Stimulated activated naive B cell treated with anti-CD40 and anti-IgM and Interleukin-4, amounts not matched to agents 10 μg/mL and 1 μg/mL and 100 μg/mL, for 72 hours (primary cell): Measurements from ENCODE around the gene GAB2.
"Not testable (repeated sequence)": the region's sequence is repeated elsewhere in the genome, so short reads cannot be mapped to it uniquely, and the experiment has no call there.

Experiments used
- ATAC-seq, 2 donors: fragments of 150-1000 bp; cut with Tn5 transposase; replicated peaks; 2 replicates each; pipeline ENCODE4 v1.10.0; 2021; ENCODE audit warnings: moderate library complexity in 1 of 2
- DNase-seq: peaks from one replicate; pipeline ENCODE4 v3.0.0; 2021
- H3K27ac Mint-ChIP-seq: one replicate; pipeline ENCODE4 v1.8.0; 2022; ENCODE audit warnings: mild to moderate bottlenecking, mixed read lengths
- H3K27me3 Mint-ChIP-seq, 2 donors: one replicate each; pipeline ENCODE4 v1.8.0; 2022; ENCODE audit warnings: mixed read lengths in 2 of 2
- H3K36me3 Mint-ChIP-seq, 2 donors: one replicate each; pipeline ENCODE4 v1.8.0; 2022; ENCODE audit warnings: mixed read lengths in 2 of 2, mild to moderate bottlenecking in 1 of 2
- H3K4me1 Mint-ChIP-seq, 2 donors: one replicate each; pipeline ENCODE4 v1.8.0; 2022; ENCODE audit warnings: mixed read lengths in 2 of 2, mild to moderate bottlenecking in 1 of 2
- H3K4me3 Mint-ChIP-seq, 2 donors: one replicate each; pipeline ENCODE4 v1.8.0; 2022; ENCODE audit warnings: mild to moderate bottlenecking in 2 of 2, mixed read lengths in 2 of 2, moderate library complexity in 1 of 2
- H3K9me3 Mint-ChIP-seq, 2 donors: one replicate each; pipeline ENCODE4 v1.8.0; 2022; ENCODE audit warnings: mixed read lengths in 2 of 2, mild to moderate bottlenecking in 1 of 2

Gene GAB2

GRCh38 chr11:78223320-78223954, 194.2 kb downstream of the GAB2 start:
- Mint-ChIP-seq H3K36me3 (peaks cover 38 to 44% of the 10 kb centered on the region in 2 donors), H3K4me1 (peaks cover 40 to 53% of the 10 kb centered on the region in 2 donors), H3K9me3 (no peaks in the 10 kb centered on the region), H3K27ac (peak overlapping the region; percentile 87), H3K4me3 (peak overlapping the region; percentile 23 to 73), H3K27me3 (no peaks in the 10 kb centered on the region)
- DNase-seq (peak; percentile 50), ATAC-seq (peak; percentile 88 to 90)

- not testable (repeated sequence) for H3K4me3 Mint-ChIP-seq, DNase-seq, ATAC-seq, H3K27ac Mint-ChIP-seq, H3K27me3 Mint-ChIP-seq, H3K9me3 Mint-ChIP-seq
- peaks cover 37 to 46% of the 10 kb centered on the region in 2 donors for H3K4me1 Mint-ChIP-seq
- peaks cover 43 to 49% of the 10 kb centered on the region in 2 donors for H3K36me3 Mint-ChIP-seq
Measured at GRCh38 chr11:78222726-78223125, 194.9 kb downstream of the GAB2 start.

DNA sequence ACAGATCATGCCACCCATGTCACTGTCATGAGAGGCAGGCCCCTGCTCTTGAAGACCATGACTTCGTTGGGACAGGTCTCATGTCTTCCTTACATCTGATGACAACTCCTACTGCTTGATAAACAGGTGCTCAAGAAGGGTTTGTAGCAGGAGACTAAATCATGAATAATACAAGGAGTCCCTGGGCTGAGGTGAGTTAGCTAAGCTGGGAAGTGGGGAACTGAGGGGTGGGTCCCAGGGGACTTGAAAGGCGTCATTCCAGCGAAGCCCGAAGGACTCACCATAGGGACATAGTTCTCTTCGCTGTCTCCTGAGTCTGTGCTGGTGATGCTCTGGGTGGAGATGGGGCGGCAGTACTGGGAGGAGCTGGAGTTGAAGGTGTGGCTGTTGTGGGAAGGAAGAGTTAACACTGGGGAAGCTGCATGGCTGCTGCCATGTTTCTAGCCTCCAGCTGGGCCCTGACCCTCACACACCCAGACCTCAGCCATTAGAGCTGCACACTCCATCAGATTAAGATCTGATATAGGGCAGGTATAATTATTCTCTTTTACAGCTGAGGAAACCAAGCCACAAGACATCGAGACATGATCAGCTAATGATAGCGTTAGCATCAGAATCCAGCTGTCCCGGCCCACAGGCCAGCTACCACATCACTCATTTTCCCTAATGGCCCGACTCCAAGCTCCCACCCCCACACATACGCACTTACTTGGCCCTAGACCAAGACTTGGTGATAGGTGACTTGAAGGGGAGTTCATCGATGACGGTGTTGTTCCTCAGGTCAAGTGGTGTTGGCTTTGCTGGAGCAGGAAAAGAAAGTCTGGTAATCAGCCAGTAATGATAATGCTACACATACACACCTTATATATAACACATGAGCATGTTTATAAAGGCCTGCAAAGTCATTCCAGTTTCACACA, 196.0 kb downstream of the GAB2 start:
- Mint-ChIP-seq H3K9me3 (no peaks in the 10 kb centered on the region), H3K4me1 (peaks cover 30 to 35% of the 10 kb centered on the region in 2 donors), H3K4me3 (no peak overlapping the region), H3K27ac (no peak overlapping the region), H3K36me3 (peaks cover 45 to 57% of the 10 kb centered on the region in 2 donors), H3K27me3 (no peaks in the 10 kb centered on the region)
- DNase-seq: no peak
- ATAC-seq: no peak

GRCh38 chr11:78220218-78221157, 197.1 kb downstream of the GAB2 start:
- Mint-ChIP-seq H3K4me3 (no peak overlapping the region), H3K36me3 (peaks cover 45 to 61% of the 10 kb centered on the region in 2 donors), H3K4me1 (peaks cover 29 to 33% of the 10 kb centered on the region in 2 donors), H3K9me3 (no peaks in the 10 kb centered on the region), H3K27ac (no peak overlapping the region), H3K27me3 (no peaks in the 10 kb centered on the region)
- ATAC-seq: no peak
- no peak for DNase-seq

- ATAC-seq: no peak
- DNase-seq: no peak
- H3K36me3 Mint-ChIP-seq: peaks cover 37 to 58% of the 10 kb centered on the region in 2 donors
Measured at GRCh38 chr11:78219493-78220217, 198.0 kb downstream of the GAB2 start.

GRCh38 chr11:78218707-78219492, 198.7 kb downstream of the GAB2 start:
- Mint-ChIP-seq H3K9me3 (no peaks in the 10 kb centered on the region), H3K4me1 (peaks cover 16 to 17% of the 10 kb centered on the region in 2 donors), H3K27me3 (no peaks in the 10 kb centered on the region), H3K4me3 (no peak overlapping the region), H3K27ac (no peak overlapping the region), H3K36me3 (peaks cover 34 to 59% of the 10 kb centered on the region in 2 donors)
- ATAC-seq (no peak), DNase-seq (no peak)

More at GRCh38 chr11:78219493-78220217, 198.0 kb downstream of the GAB2 start:
- Mint-ChIP-seq H3K4me3 (no peak overlapping the region), H3K27me3 (no peaks in the 10 kb centered on the region), H3K27ac (no peak overlapping the region), H3K4me1 (peaks cover 22 to 25% of the 10 kb centered on the region in 2 donors), H3K9me3 (no peaks in the 10 kb centered on the region)

- peaks cover 30 to 53% of the 10 kb centered on the region in 2 donors for H3K36me3 Mint-ChIP-seq
- H3K9me3 Mint-ChIP-seq: no peaks in the 10 kb centered on the region
- no peak overlapping the region for H3K4me3 Mint-ChIP-seq
- H3K27ac Mint-ChIP-seq: no peak overlapping the region
- ATAC-seq (no peak), DNase-seq (no peak)
- peaks cover 7% of the 10 kb centered on the region in 2 donors for H3K4me1 Mint-ChIP-seq
- no peaks in the 10 kb centered on the region for H3K27me3 Mint-ChIP-seq
Measured at GRCh38 chr11:78217650-78218541, 199.7 kb downstream of the GAB2 start.

DNA sequence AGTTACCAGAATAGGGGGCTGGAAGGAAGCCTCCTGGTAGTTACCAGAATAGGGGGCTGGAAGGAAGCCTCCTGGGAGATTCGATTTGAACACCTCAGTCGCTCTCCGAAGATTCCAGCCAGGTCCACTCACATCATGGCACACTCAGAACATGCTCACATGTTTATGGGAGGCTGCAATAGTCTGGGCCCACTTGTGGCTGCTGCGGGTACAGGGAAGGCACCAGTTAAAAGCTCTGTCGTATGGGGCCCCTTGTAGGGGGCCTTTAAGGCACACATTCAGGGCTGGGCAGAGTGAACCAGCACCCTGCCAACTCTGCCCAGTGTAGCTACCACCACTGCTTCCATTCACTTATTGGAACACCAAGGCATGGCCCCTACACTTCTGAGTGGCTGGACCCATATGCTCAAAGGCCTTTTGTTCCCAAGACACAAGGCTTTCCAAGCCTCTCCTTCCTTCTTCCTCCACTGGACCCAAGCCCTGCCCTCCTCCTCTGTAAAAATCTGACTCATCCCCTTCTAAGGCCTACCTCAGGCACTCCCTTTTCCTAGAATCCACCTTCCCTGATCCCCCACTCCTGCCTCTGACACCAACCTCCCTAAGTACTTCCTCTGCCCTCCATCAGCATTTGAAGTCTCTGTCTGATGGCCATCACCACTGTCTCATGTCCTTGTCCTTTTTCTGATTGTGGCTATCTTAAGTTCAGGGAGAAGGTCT, 200.9 kb downstream of the GAB2 start:
- no peak for ATAC-seq
- H3K27me3 Mint-ChIP-seq: no peaks in the 10 kb centered on the region
- no peak overlapping the region for H3K4me3 Mint-ChIP-seq
- no peaks in the 10 kb centered on the region for H3K9me3 Mint-ChIP-seq
- peaks cover 30 to 54% of the 10 kb centered on the region in 2 donors for H3K36me3 Mint-ChIP-seq
- peak overlapping the region; percentile 3 for H3K27ac Mint-ChIP-seq
- no peak for DNase-seq
- H3K4me1 Mint-ChIP-seq: peaks cover 5 to 7% of the 10 kb centered on the region in 2 donors

- no peaks in the 10 kb centered on the region for H3K27me3 Mint-ChIP-seq
- no peaks in the 10 kb centered on the region for H3K9me3 Mint-ChIP-seq
- no peak for ATAC-seq
- H3K27ac Mint-ChIP-seq: no peak overlapping the region
- H3K36me3 Mint-ChIP-seq: peaks cover 23 to 54% of the 10 kb centered on the region in 2 donors
- DNase-seq: no peak
- H3K4me3 Mint-ChIP-seq: no peak overlapping the region
- peaks cover 4% of the 10 kb centered on the region in 2 donors for H3K4me1 Mint-ChIP-seq
Measured at GRCh38 chr11:78216021-78216420, 201.6 kb downstream of the GAB2 start.

DNA sequence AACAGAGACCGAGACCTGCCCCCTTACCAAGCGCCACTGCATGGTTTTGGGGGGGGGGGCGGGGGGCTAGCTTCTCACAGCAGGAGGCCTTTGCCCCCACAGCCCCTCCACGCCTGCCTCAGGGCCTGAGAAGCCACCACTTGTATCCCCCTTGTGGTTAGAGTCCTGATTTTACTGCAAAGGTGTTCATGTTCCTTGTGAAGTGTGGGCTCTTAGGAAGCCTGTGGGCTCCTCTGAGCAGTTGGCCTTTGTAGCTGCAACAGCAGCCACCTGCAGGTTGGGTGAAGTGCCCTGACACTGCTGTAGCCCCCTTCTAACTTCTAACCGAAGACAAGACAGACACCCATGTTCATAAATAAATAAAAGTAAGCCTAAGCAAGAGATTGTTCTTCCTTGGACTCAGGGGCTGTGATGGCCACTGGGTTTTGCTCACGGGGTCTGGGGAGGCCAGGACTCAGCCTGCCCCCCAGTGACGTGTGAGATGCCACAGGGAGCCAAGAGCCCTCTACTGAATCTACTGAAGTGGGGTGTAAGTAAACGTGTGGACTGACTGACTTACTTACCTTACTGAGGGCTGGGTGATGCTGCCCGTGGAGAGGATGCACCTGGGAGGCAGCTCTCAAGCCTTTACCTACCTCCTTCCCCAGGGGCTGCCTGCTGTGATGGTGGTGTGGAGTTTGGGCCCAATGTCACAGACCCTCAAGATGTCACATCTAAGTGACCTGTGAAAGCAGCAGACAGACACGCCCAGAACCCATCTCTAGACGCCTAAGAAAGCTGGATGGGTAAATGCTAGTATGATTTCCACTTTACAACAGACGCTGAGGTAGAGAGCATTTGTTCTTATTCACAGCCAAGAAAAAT, 203.1 kb downstream of the GAB2 start:
- ATAC-seq: no peak
- H3K4me3 Mint-ChIP-seq: no peak overlapping the region
- peaks cover 27 to 63% of the 10 kb centered on the region in 2 donors for H3K36me3 Mint-ChIP-seq
- no peak for DNase-seq
- H3K9me3 Mint-ChIP-seq: no peaks in the 10 kb centered on the region
- peaks cover 0 to 2% of the 10 kb centered on the region in 2 donors for H3K4me1 Mint-ChIP-seq
- no peaks in the 10 kb centered on the region for H3K27me3 Mint-ChIP-seq
- no peak overlapping the region for H3K27ac Mint-ChIP-seq
